ENCODE results near the gene KSR1.

DNA sequence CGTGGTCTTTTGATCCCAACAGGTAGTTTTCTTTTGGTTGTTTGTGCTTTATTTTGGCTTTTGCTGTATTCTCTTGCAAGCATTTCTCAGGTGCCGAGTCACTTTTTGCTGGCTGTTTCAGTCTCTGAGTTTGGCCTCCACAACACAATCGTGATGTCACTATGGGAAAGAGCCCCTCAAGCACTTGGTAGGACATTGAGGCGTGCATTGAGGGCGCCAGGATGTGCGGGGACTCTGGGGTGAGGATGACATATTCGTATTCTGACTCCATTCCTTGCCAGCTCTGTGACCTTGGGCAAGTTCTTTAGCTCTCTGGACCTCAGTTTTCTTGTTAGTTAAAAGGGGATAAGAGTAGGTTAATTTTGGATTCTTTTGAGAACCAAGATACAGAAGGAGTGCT, 13.0 kb downstream of the KSR1 start:
- TF ChIP-seq, protein P1, sequence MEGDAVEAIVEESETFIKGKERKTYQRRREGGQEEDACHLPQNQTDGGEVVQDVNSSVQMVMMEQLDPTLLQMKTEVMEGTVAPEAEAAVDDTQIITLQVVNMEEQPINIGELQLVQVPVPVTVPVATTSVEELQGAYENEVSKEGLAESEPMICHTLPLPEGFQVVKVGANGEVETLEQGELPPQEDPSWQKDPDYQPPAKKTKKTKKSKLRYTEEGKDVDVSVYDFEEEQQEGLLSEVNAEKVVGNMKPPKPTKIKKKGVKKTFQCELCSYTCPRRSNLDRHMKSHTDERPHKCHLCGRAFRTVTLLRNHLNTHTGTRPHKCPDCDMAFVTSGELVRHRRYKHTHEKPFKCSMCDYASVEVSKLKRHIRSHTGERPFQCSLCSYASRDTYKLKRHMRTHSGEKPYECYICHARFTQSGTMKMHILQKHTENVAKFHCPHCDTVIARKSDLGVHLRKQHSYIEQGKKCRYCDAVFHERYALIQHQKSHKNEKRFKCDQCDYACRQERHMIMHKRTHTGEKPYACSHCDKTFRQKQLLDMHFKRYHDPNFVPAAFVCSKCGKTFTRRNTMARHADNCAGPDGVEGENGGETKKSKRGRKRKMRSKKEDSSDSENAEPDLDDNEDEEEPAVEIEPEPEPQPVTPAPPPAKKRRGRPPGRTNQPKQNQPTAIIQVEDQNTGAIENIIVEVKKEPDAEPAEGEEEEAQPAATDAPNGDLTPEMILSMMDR (IDR thresholded peaks at IDR 0.05; ENCODE audit: poor library complexity, severe bottlenecking), result no peak
- TF ChIP-seq, protein P2, sequence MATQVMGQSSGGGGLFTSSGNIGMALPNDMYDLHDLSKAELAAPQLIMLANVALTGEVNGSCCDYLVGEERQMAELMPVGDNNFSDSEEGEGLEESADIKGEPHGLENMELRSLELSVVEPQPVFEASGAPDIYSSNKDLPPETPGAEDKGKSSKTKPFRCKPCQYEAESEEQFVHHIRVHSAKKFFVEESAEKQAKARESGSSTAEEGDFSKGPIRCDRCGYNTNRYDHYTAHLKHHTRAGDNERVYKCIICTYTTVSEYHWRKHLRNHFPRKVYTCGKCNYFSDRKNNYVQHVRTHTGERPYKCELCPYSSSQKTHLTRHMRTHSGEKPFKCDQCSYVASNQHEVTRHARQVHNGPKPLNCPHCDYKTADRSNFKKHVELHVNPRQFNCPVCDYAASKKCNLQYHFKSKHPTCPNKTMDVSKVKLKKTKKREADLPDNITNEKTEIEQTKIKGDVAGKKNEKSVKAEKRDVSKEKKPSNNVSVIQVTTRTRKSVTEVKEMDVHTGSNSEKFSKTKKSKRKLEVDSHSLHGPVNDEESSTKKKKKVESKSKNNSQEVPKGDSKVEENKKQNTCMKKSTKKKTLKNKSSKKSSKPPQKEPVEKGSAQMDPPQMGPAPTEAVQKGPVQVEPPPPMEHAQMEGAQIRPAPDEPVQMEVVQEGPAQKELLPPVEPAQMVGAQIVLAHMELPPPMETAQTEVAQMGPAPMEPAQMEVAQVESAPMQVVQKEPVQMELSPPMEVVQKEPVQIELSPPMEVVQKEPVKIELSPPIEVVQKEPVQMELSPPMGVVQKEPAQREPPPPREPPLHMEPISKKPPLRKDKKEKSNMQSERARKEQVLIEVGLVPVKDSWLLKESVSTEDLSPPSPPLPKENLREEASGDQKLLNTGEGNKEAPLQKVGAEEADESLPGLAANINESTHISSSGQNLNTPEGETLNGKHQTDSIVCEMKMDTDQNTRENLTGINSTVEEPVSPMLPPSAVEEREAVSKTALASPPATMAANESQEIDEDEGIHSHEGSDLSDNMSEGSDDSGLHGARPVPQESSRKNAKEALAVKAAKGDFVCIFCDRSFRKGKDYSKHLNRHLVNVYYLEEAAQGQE (IDR thresholded peaks at IDR 0.05; ENCODE audit: borderline replicate concordance), result no peak
- TF ChIP-seq EZH2 (IDR thresholded peaks at IDR 0.05; ENCODE audit: borderline replicate concordance, insufficient read depth, low read length, poor library complexity, severe bottlenecking) (no peak), TAF1 (IDR thresholded peaks at IDR 0.05; ENCODE audit: low read depth) (no peak), RAD21 (conservative IDR thresholded peaks at IDR 0.05) (no peak), MXI1 (conservative IDR thresholded peaks at IDR 0.05; ENCODE audit: poor library complexity, severe bottlenecking) (no peak)
